ENCODE measurements around the gene MRFAP1. TPM values are rescaled to one million over a fixed set of nuclear protein-coding genes. Genes with fewer than 3 reads are reported as not detected.
"Not testable (repeated sequence)": the region's sequence is repeated elsewhere in the genome, so short reads cannot be mapped to it uniquely, and the experiment has no call there.

Gene MRFAP1
- total RNA-seq, 1 donor from 2014 or later, result 196 TPM

GRCh38 chr4:6633091-6633906 is 7.2 kb upstream of the MRFAP1 start:
- DNase-seq (ENCODE audit: low spot score), result no peak

- DNase-seq (ENCODE audit: low spot score), result no peak
Observed at GRCh38 chr4:6634746-6635145, 5.7 kb upstream of the MRFAP1 start.

DNA sequence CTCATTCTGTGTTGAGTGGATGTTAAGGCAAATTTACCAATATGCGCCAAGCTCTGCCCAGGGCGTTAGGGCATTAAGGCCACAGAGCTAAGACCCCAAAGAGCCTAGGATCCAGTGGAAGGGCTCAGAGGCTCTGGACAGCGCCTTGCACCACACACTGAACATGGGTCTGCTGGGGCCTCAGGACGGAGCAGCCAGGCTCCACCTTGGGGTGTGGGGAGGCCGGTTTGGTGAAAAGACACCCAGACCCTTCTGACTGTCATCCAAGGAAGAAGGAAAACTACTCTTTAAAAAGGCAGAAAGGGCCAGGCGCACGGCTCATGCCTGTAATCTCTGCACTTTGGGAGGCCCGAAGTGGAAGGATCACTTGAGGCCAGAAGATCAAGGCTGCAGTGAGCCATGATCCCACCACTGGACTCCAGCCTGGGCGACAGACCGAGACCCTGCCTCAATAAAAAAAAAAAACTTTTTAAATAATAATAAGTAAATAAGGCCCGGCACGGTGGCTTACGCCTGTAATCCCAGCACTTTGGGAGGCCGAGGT is 1.3 kb upstream of the MRFAP1 start:
- no peak for DNase-seq (ENCODE audit: low spot score)

DNA sequence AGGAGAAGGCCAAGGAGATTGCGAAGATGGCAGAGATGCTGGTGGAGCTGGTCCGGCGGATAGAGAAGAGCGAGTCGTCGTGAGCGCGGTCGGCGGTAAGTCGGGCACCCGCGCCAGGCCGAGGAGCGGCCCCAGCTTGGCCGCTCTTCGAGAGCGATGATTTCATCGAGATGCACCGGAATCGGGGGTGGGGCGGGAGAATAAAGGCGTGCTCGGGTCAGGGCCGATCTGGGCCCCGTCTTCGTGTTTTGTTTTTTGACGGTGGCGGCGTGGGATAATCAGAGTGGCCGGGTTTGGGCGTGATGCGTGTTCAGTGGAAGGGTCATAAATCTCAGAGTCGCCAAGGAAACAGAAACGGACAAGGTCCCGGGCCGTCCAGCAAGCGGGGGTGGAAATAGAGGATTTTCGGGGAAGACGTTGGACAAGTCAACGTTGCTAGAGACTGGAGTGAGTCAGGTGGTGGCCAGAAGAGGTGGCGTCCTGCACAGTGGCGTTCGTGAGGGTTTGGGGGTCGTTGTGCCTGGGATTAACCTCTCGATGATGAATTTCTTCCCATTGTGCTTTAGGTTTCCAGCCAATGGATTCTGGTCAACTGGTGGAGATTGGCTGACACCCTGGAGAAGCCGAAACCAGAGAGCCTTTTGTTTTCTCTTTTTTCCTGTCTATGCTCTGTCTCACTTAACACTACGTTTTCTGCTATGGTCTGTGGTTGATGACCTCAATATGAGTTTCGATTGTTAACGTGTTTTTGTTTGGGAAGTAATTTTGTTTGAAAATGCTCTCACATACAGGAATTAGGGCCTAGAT is 882 bp downstream of the MRFAP1 start:
- peak; percentile 65 for DNase-seq (ENCODE audit: low spot score)

- no peak for DNase-seq (ENCODE audit: low spot score)
Observed at GRCh38 chr4:6641971-6642320, 1.5 kb downstream of the MRFAP1 start.

GRCh38 chr4:6643141-6643847 is 2.8 kb downstream of the MRFAP1 start:
- DNase-seq (ENCODE audit: low spot score), result no peak

DNA sequence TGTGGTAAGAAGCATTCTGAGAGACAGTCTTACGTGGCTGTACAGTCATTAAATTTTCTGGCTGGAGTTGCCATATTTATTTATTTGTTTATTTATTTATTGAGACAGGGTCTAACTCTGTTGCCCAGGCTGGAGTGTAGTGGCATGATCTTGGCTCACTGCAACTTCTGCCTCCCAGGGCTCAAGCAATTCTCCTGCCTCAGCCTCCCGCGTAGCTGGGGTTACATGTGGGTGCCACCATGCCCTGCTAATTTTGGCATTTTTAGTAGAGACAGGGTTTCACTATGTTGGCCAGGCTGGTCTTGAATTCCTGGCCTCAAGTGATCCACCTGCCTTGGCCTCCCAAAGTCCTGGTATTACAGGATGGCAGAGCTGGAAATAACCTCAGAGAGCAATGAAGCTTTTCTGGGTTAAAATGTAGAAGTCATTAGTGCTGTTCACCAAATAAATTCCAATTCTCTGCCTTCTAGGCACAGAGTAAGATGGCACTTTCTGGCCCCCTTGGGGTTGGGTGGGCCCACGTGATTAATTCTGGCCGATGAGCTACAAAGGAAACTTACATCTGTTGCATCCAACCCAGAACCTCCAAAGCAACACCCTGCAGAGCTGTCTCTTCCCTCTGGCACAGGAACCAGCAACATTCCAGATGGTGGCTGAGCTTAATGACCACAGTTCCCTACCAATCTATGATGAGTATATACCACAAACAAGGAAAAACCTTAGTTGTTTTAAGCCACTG is 4.5 kb downstream of the MRFAP1 start:
- DNase-seq (ENCODE audit: low spot score), result no peak

GRCh38 chr4:6647169-6647568 is 6.7 kb downstream of the MRFAP1 start:
- DNase-seq (ENCODE audit: low spot score), result no peak

DNA sequence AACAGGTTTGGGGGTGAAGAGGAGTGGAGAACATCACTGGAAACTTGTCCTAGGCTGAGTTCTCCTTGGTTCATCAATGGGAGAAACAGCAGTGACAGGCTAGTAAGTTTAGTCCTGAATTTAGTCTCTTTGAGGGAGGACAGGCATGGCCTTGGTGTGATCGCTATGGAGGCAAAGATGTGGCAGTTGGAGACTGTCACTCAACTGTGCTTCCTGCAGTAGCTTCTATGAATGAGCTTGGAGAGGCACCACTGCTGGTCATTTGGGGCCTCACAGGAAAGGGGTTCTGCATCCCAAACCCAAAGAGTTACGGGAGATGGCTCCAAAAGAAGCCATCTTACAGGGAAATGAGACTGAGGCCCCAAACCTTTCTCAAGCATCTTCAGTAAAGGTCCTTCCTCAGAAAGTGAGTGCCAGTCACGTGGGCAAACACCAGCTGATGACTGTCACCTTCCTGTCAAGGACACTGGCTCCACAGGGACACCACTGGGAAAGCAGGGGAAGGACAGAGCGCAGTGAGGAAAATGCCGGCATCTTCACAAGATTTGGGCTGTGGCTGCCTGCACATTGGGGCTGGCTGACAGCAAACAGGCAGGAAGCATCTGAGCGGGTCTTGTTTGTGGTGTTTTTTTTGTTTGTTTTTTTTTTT is 7.2 kb downstream of the MRFAP1 start:
- DNase-seq (ENCODE audit: low spot score), result no peak

- DNase-seq (ENCODE audit: low spot score), result no peak
Observed at GRCh38 chr4:6649216-6649615, 8.7 kb downstream of the MRFAP1 start.

DNA sequence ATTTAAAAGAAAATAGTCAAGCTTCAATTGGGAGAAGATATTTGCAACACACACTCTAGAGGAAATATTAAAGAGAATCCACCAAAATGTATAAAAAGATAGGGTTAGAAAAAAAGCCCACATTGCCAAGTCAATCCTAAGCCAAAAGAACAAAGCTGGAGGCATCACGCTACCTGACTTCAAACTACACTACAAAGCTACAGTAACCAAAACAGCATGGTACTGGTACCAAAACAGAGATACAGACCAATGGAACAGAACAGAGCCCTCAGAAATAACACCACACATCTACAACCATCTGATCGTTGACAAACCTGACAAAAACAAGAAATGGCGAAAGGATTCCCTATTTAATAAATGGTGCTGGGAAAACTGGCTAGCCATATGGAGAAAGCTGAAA is 13.7 kb downstream of the MRFAP1 start:
- not testable (repeated sequence) for DNase-seq (ENCODE audit: low spot score)

- not testable (repeated sequence) for DNase-seq (ENCODE audit: low spot score)
Observed at GRCh38 chr4:6655291-6655690, 14.8 kb downstream of the MRFAP1 start.

GRCh38 chr4:6655924-6656323 is 15.4 kb downstream of the MRFAP1 start:
- DNase-seq (ENCODE audit: low spot score), result no peak

- no peak for DNase-seq (ENCODE audit: low spot score)
Observed at GRCh38 chr4:6657242-6658208, 17.0 kb downstream of the MRFAP1 start.

- DNase-seq (ENCODE audit: low spot score), result no peak
Observed at GRCh38 chr4:6658209-6658595, 17.7 kb downstream of the MRFAP1 start.

DNA sequence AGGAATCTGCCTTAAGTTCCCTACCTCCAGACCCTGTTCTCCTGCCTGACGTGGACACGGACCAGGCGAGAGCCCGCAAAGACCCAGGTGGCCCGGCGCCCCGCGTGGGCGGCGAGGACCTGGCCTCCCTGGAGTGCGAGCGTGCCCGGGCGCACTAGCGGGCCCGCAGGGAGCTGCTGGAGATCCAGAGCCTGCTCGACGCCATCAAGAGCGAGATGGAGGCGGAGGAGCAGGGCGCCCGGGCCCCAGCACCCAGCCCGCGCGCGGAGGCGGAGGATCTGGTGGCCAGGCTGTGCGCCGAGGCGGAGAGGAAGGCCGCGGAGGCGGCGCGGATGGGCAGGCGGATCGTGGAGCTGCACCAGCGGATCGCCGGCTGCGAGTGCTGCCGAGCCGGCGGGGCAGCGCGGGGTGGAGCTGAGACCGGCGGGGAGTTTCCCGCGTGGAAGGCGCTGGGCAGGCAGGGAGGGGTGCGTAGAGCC is 18.2 kb downstream of the MRFAP1 start:
- DNase-seq (ENCODE audit: low spot score), result no peak

DNA sequence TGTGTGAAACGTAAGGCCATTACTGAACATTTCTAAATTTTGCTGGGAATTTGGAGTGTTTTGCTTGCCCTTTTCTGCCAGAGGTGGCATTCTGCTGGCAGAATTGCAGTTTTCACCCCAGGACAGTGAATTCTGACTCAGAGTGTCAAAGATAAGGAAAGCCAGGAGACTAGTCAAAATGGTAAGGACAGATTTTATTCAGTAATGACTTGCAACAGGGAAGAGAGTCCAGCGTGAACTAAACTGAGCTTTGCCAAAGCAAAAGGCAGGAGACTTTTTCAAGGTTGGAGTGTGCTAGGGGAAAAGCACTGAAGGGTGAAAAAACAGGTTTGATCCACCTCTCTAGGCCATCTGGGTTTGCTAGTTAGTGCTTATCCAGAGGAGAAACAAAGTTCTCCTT is 19.4 kb downstream of the MRFAP1 start:
- no peak for DNase-seq (ENCODE audit: low spot score)

- DNase-seq (ENCODE audit: low spot score), result no peak
Observed at GRCh38 chr4:6660430-6660829, 19.9 kb downstream of the MRFAP1 start.

DNA sequence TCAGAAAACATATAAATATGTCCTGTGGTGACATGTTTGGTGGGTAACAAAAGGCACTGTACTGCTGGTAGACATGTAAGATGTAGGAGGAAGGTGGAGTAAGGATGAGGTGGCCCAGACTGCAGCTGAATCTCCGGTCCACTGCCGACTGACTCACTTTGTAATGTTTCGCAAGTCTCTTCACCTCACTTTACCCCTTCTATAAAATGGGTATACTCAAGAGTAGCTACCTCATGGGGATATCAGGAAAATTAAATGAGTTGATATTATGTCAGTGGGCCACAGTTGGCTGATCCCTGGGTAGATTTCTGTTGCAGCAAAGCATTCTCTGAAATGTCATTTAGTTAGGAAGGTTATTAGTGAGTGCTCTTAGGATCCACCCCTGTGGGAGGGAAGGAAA is 22.1 kb downstream of the MRFAP1 start:
- DNase-seq (ENCODE audit: low spot score), result no peak
